ENCODE results near the gene FBXW2.

DNA sequence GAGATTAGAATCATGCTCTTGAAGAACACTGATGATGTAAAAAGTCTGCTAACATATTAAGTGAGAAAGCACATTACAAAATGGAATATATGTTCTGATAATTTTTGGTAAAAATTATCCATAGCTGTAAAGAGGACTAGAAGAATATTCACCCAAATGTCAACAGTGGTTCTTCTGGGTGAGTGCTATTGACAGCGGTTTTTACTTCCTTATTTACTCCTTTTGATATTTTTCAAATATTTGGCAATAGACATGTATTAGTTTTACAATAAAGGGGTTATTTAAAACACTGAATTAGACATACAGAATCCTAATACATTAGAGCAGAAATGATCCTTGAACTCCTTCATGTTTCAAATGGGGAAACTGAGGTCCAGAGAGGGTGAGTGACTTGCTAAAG, 52.0 kb downstream of the FBXW2 start:
- TF ChIP-seq, protein P1, sequence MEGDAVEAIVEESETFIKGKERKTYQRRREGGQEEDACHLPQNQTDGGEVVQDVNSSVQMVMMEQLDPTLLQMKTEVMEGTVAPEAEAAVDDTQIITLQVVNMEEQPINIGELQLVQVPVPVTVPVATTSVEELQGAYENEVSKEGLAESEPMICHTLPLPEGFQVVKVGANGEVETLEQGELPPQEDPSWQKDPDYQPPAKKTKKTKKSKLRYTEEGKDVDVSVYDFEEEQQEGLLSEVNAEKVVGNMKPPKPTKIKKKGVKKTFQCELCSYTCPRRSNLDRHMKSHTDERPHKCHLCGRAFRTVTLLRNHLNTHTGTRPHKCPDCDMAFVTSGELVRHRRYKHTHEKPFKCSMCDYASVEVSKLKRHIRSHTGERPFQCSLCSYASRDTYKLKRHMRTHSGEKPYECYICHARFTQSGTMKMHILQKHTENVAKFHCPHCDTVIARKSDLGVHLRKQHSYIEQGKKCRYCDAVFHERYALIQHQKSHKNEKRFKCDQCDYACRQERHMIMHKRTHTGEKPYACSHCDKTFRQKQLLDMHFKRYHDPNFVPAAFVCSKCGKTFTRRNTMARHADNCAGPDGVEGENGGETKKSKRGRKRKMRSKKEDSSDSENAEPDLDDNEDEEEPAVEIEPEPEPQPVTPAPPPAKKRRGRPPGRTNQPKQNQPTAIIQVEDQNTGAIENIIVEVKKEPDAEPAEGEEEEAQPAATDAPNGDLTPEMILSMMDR (IDR thresholded peaks at IDR 0.05), result no peak
- no peak for TF ChIP-seq POLR2A (IDR thresholded peaks at IDR 0.05)

Data from adrenal gland (tissue), 5 donors.